ENCODE data around the gene CRYBA2.

CRYBA2 gene

DNA sequence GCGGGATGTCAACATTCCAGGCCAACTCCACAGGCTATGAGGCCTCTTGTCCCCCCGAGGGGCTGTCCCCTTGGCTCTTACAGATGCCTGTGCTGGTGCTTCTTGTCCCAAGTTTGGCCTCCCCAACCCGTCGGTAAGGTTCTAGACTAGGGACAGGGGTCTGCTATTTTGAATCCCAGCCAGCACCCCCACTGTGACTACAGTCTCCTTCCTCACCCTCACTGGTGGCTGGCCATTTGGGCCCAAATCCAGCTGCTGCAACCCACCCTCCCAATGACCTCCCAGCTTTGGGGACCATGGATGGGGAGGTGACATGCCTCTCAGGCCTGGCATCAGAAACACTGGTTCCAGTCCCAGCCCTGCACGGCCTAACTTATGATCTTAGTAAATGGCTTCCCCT lies 29.4 kb upstream of the CRYBA2 start:
- no peak for FAIRE-seq

DNA sequence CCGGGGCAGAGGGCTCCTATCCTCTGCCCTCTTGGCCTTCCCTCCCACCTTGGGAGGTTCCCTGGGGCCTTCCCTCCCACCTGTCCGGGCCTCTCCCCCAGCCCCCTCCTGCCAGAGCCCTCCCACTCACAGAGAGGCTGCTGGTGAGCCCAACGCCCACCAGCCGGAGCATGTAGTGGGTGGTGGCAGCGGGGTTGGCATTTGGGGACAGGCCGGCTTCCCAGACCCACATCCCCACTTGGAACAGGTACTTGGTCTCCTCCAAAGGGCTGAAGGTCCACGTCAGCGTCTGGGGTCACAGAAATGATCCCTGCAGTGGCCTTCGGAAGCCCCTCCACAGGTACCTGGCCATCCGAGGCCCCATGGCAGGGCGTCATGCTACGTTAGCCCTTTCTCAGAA lies 28.8 kb upstream of the CRYBA2 start:
- FAIRE-seq = no peak

DNA sequence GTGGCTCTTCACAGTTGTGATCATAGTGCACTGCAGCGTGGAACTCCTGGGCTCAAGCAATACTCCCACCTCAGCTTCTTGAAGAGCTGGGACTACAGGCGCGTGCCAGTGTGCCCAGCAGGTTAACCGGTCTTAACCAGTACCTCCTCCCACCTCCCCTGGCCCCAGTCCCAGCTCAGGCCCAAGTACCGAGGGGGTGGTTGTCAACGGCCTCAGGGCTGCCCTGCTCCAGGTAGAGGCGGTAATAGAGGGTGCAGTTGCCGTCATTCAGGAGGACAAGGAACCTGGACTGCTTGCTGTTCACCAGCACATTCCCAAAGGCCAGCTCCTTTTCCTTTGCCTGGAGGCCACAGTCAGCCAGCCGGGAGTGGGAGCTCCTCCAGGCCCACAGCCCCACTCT lies 28.4 kb upstream of the CRYBA2 start:
- no peak for FAIRE-seq

DNA sequence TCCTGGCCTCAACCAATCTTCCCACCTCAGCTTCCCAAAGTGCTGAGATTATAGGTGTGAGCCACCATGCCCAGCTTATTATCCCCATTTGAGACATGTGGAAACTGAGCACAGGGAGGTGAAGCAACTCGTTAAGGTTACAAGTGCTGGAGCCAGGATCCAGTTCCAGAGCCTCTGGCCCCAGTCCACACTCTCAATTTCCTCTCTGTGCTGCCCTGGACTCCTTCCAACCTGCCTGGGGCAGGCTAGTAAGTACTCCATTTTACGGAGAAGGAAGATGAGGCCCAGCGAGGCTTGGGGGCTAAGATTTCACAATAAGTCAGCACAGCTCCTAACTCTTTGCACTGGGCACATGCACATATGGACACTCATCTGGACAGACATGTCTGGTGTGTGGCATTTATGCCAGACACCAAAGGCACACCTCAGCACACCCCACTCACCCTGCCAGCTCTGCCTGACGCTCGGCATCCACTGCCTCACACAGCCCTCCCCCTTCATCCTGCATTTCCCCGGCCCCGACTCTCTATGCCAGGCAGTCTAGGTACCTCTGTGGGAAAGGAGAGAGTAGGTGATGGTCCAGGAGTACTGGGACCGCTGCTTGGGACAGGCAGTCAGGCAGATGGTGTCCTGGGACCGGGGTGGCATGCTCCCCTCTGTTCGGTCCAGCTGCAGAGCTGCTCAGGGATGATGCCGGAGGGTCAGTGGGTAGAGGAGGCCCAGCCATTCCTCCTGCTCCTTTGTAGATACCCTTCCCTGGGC lies 27.6 kb upstream of the CRYBA2 start:
- FAIRE-seq = no peak

DNA sequence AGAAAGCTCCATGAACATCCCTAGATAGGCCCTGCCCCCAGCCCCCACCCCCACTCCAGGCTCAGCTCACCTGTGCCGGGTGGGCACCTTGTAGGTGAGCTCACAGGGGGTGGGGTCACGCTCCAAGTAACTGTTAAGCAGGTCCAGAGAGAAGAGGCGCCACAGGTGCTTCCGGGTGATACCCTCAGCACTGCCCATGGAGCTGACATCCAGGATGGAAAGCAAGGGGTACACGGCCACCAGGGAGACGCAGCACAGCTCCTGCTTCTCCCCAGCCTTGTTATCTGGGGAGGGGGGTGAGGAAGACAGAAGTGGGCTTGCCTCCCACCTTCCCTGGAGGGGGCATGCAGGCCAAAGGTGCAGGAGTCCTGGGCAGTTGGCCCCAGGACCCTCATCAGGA lies 26.2 kb upstream of the CRYBA2 start:
- FAIRE-seq = no peak

DNA sequence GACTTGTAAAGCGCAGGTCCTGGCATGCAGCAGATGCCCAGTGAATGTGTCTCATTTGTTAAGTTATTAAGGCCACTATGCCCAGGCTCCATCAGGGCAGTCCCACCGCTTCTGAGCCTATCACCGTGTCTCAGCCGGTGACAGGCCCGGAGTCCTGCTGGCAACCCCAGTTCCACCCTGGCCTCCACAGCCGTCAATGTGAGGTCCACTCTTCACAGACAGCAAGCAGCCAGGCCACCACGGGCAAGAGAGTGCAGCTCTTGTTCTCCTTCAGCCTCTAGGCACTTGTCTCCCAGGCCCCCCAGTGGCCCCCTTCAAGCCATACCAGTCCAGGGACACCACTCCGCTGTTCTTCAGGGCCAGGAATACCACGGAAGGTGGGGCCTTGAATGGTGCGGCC lies 25.5 kb upstream of the CRYBA2 start:
- FAIRE-seq = no peak

DNA sequence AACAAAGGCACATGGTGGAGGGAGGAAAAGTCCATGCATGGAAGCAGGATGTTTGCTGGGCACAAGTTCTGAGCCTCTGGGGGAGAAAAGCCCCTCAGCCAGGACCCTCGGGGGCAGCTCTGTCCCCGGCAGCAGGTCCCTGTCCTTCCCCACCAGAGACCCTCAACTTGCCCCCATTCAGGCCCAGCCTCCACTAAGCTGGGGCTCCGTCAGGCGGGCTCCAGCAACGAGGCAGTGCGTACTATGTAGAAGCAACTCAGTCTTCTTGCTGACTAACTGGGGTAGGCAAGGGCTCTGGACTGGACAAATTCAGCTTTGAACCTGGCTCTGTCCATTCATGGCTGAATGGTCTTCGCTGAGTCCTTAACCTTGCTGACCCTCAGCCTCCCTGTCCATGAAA lies 25.1 kb upstream of the CRYBA2 start:
- no peak for FAIRE-seq

DNA sequence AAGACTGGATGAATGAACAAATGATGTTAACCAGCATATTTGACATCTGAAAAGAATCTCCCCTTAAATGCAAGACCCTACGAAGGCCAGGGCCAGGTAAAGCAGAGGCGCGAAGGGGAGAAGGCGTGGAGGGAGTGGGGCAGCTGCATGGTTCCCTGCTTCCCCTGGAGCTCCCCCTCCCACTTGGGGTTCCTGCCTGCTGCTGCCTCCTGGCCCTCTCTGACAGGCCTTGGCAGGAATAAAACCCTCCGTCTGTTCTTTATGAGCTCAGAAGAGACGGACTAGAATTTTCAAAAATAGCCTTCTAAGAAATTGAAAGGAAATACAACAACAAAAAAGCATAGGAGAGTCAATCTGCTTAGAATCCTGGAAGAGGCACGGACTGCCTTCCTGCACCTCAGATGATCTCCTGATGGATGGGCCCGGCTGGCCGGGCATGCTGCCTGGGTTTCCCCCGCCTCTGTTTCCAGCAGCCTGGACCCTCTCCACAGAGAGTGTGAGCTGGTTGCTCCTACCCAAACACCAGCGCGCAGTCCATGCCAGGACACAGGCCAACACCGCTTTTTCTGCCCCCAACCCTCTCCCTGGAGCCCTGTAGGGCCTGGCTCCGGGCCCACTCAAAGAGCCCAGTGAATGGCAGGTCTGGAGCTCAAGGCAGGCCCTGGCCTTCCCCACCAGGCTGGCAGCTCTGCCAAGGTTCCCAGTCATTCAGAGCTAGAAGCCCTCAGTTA lies 24.1 kb upstream of the CRYBA2 start:
- no peak for FAIRE-seq

DNA sequence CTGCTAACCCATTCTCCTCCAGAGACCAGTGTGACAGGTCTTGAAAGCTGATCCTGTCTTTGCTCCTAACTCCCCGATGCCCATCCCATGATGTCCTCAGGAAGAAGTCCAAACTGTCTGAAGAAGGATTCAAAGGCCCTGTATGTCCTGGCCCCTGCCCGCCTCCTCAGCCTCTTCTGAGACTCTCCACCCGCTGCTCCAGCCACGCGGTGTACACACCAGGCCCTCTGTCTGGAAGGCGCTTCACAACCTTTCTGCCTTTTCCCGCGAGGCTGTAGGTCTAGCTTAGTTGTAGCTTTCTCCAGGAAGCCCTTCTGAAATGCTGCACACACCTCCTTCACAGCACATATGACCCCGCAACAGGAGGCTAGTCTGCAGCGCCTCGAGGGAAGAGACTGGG lies 23.5 kb upstream of the CRYBA2 start:
- no peak for FAIRE-seq

DNA sequence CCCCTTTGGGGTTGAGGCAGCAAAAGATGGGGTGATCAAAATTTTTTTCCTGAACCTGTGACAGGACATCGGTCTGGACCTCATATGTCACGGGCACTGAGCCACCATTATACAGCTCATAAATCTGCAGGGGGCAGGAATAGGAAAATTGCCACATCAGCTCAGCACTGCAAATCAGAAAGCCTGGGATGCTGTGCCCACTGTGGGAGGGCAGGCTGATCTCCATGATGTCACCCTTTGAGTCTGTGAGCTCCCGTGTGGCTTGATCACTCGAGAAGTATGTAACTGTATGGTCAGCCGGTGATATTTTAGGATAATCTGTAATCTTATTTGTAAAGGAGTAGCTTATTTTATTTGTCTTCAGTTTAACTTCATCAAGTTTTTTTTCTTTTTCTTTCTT lies 17.7 kb upstream of the CRYBA2 start:
- FAIRE-seq = no peak

DNA sequence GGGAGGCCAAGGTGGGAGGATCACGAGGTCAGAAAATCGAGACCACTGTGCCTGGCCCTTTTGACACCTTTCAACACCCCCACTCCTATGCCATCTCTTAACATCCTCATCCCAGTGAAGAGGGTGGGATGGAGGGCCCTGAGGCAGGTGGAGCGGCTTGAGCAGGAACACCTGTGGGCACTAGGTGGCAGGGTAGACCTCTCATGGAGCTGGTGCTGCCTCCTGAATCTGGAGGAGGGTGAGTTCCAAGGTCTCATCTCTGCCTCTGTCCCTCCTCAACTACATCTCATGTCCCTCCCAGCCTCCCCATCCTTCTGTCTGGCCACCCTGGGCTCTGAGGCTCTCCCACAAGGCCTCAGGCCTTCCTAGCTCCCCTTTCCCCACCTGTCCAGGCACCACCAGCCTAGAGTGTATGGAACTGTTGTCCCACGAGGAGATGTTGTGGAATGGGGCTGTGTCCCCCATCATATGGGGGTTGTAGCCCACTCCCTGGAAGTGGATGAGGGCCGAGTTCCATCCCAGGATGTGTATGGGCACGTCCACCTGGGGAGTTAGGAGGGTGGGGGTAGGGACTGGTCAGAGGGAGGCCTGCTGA lies 17.0 kb upstream of the CRYBA2 start:
- FAIRE-seq = no peak

DNA sequence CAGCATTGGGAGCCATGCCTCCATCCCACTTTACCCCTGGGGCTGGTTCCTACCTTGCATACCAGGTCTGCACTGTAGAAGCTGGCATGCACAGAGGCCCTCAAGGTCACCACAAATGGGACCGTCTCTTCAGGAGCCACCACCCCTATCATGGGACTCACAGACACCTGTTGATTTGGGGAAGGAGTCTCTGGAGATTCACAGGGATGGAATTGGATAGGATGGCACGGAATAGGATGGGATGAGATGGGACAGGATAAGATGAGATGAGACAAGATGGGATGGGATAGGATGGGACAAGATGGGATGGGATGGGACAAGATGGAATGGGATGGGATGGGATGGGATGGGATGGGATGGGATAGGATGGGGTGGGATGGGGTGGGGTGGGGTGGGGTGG lies 16.1 kb upstream of the CRYBA2 start:
- FAIRE-seq = no peak

DNA sequence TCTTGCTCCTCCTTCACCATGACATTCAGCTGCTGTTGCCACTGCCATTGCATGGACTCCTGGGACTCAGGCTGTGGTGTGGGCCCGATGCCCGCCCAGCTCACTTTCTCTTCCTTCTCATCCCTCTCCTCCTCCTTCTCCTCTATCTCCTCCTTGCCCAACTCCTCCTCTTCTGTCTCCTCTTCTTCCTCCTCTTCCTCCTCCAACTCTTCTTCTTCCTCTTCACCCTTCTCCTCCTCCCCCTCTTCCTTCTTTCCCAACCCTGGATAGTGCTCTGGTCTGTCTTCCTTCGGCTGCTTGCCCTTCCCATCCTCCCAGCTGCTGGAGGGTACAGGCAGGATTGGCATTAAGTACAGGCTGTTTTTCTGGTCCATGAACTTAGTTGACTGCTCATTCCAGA lies 10.8 kb upstream of the CRYBA2 start:
- no peak for FAIRE-seq

DNA sequence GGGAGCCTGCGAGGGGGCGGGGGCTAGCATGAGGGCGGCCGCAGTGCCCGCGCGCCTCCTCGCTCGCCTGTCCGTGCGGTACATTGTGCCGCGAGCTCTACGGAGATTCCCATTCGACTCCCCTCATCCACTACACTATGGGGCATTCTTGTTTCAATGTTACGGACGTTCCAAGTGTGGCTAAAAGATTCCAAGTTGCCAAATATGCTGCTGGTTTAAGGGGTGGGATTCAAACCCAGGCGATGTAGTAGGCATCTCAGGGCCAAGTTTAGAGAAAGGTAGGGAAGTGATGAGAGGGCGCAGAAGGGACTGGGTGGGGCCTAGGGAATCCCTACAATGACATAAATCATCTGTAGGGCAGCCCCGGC lies 10.0 kb upstream of the CRYBA2 start:
- FAIRE-seq = no peak

DNA sequence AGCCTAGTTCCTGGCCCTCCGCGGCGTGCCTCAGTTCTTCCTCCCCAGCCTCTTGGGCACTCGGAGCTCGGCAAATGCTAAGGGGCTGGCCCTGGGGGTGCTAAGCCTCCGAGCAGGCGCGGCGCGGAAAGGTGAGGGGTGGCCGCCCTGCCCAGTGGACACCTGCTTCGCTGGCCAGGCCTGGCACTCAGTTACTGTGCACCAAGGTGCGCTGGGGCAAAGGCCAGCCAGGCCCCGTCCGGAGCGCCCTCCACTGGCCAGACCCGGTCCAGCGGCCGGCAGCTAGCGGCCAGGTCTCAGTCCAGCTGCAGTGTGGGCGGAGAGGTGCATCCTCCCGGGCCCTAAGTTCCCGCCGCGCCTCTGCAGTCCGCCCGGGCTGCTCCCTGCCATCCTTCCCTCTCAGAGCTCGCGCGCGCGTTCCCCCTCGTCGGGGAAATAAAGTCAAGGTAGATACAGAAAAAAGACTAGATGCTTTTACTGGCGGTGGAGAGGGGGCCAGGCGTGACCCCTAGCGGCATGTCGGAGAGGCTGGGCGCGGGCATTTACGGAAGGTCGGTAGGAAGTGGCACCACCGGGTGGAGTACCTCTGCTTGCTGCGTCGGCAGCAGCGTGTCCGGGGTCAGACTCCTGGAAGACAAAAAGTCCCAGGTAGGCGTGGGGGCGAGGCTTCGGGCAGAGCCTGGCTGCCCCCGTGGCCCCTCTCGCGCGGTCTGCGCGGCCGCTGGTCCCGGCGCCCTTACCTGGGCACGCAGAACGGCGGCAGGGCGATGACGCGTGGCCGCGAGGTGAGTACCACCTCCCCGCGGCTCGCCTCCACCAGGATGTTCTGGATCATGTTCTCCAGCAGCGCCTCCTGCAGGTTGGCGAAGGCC lies 9.4 kb upstream of the CRYBA2 start:
- FAIRE-seq = no peak

DNA sequence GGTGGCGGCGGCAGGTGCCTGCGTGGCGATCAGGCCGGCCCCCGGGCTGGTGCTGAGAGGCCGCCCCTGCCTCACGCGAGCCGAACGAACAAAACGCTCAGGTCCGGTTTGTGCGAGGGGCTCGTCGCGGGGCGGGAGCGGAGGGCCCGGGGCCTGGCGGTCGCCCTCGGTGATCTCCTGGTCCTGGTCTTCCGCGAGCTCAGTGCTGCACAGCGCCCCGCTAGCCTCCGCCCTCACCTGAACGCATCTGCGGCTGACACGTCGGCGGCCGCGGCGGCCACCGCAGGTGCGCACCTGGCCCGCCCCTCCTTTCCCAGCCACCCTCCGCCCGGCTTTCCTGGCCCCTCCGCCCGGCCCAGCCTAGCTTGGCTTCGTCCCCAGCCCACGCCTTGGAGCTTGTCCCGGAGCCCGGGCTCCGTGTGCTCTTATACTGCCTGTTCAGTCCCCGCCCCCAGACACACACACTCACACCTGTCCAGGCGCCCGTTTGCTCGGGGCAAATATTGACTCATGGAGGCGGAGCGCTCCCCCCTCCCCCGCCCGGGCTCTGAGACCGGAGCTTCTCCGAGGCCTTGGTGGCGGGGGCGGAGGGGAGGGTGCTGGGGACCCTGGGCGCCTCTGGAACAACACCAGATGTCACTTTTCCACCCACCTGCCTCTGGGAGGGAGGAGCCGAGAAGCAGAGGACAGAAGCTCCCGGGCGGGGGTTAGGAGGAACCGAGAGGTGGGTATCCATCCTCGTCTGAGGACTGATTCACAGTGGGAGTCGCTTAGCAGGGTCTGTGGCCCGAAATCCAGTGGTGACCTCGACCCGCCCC lies 8.6 kb upstream of the CRYBA2 start:
- no peak for FAIRE-seq

DNA sequence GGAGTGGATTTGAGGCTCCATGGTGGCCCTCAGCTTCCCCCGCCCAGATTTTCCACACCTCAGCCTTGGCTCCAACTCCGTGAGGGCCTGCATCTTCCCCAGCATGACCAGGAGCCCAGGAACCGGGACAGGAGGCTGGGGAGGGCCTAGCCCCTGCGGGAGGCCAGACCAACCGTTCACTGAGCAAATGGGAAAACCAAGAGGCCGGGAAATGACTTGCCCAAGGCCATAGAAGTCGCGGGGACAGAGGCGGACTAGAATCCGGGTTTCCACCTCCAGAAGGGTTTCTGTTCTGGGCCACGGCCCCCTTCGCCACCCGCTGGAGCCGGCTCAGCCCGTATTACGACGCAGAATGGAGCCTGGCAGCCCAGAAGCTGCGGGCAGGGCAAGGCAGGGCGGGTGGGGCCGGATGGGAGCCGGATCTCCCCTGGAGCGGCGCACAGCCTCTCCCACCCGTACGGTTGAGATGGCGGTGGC lies 7.9 kb upstream of the CRYBA2 start:
- FAIRE-seq = no peak

DNA sequence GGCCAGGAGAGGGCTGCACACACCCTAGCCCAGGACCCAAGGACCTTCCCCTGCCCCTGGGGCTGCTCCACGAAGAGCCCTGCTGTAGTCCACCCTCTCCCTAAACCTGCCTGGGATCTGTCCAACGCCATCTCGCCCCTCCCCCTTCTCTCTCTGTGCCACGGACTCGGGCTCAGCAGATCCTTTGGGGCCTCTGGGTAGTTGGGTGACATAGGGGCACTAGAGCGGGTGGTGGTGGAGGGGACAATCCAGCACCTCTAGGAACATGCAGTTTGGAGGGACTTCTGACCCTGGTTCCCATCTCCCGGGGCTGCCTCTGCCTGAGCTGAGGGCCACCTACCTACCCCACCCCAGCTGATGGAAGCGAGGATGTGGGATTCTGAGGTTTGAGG lies 7.3 kb upstream of the CRYBA2 start:
- FAIRE-seq = no peak

DNA sequence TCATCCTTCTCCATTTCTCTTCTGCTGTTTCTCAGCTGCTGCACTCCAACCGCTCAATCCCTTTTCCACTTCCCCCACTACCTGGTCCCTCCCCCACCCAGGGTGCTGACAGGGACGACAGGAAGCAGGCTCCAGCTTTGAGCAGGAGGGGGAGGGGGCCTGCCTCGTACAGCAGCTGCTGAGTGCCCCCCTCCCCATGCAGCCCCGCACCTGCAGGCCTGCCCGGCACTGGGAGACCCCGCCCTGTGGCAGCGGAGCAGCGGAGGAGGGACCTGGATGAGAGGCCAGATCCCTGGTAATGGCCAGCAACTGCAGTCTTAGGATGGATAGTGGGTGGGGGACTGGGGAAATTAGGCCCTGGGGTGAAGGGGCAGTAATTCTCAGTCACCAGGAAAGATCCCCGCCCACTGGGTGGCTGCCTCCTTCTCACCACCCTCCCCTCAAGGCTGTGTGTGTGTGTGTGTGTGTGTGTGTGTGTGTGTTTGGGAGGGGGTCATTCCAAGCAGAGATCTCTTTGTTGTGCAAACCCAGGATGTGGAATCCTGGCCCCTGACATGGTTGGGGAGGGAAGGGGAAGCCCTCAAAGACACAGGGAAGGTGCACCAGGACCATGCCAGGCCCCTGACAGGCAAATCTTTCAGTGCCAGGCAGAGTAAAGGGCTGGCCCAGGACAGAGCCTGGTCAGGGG lies 6.8 kb upstream of the CRYBA2 start:
- FAIRE-seq = no peak

DNA sequence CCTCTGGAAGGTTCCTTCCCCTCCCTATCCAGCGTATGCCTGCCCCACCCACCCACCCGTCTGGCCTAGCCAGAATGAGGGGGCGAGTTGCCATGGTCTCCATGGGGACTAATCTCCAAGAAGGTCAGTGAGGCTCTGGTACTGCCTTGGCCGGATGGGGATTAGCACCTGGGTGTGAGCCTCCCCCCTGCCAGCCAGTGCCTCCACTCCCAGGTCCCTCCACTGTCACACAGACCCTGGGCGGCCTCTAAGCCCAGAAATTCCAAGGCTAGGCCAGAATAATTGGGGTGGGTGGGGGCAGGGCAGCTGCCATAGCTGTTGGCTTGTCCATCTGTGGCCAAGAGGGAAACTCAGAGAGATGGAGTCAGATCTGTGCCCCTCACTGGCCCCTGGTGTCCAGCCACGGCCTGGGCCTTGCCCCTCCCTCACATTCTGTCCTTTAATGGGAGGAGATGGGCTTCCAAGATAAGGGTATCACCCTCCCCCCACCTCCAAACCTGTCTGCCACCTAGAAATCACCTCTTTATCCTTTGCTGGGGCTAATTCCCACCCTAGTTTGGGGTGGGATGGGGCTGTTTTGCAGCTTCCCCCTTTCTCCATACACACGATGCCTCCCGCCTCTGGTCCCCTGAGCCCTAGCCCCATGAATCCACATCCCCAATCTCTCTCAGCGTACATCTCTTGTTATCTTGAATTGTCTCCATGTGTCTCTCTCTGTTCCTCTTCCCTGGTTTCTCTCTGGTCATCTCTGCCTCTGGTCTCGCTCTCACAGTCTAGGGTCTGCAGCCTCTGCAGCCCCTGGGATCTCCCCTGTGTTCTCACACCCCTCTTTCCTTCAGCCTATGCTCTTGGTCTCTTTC lies 6.0 kb upstream of the CRYBA2 start:
- FAIRE-seq = no peak
